ENCODE results near the gene ANKK1.

ANKK1 gene

DNA sequence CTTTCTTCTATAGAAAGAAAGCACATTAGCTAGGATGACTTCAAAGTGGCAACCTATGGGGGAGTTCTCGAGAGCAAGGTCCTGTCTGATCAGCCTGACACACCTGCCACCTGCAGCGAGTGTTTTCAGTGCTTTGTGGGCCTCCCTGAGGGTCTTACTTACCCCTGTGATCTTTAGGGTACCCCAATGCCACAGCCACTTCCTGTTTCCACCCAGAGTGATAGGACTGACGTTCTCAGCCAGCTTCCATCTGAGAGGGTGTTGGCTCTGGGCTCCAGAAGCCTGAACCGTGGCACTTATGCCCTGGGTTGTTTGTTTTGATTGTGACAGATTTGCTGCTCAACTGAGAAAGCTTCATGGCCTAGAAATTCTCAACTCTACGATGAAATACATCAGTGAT lies 21.7 kb upstream of the ANKK1 start:
- FAIRE-seq (no peak), DNase-seq (ENCODE audit: insufficient read length, low spot score) (no peak)
- no peak for TF ChIP-seq POLR2A (IDR thresholded peaks at IDR 0.05; ENCODE audit: low read depth, low read length)

DNA sequence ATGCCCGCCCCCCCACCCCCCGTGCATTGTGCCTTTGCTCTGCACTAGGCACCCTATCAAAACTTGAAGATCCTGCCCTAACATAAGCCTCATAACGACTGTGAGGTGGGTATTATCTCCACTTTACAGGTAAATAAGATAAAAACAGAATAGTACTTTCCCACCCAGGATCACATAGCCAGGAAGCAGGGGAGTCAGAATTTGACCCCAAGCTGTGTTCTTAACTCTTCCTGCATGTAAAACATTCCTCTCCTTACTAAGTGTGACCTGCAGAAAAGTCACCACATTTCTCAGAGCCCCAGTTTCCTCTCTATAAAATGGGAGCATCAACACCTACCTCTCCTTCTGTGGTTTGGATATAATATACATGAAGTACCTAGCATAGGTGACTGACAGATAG lies 18.2 kb upstream of the ANKK1 start:
- FAIRE-seq = no peak
- no peak for TF ChIP-seq POLR2A (IDR thresholded peaks at IDR 0.05; ENCODE audit: low read depth, low read length)
- no peak for DNase-seq (ENCODE audit: insufficient read length, low spot score)

DNA sequence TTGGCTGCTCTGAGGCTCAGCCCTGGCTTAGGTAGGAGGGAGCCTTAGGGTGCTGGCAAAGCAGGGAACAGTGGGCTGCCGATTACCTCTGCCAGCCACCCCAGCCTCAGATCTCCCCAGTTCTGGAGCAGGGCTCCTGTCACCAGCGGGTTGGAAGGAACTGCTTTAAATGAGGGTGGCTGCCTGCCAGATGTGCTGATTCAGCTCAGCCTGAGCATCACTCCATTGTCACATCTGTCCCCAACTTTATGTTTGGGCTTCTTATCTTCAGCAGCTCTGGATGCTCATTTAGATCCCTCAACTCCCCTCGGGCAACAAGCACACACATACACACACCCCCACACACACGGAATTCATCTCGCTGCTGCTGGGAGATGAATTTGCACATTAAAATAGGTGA lies 16.9 kb upstream of the ANKK1 start:
- no peak for DNase-seq (ENCODE audit: insufficient read length, low spot score)
- no peak for TF ChIP-seq POLR2A (IDR thresholded peaks at IDR 0.05; ENCODE audit: low read depth, low read length)
- FAIRE-seq = no peak

DNA sequence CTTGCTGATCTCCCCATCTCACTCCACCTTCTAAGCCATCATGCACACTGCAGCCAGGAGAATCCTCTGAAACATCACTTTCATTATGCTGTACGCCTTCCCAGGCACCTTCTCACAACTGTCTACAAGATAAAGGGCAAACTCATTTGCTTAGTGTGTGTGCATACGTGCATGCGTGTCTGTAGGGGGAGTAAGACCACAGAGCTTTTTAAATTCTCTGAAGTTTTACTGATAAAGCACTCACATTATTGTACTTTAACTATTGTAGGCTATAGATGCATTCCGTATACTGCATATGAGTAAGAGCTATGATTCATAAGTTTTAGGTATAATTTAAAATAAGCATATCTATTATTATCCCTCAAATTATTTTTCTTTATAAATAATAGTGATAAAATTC lies 15.3 kb upstream of the ANKK1 start:
- TF ChIP-seq POLR2A (IDR thresholded peaks at IDR 0.05; ENCODE audit: low read depth, low read length) = no peak
- FAIRE-seq (no peak), DNase-seq (ENCODE audit: insufficient read length, low spot score) (no peak)

DNA sequence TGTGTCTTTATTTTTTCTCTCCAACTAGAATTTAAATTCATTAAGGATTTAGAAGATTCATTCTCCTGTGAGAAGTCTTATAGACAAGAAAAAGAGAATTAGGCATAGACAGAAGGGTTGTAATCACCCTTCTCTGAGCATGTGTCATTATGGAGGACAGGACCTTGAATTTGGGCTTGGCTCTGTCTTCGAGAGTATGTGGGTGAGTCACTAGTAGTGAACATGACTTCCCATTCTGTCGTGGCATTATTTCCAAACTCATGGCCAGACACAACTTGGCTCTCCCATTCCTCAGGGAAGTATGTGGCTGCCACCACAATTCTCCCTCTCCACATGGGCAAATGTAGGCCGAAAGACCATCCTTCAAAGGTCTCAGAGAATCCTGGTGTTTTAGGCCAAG lies 14.3 kb upstream of the ANKK1 start:
- FAIRE-seq = peak; percentile 82
- DNase-seq (ENCODE audit: insufficient read length, low spot score) = peak; percentile 21
- TF ChIP-seq POLR2A (IDR thresholded peaks at IDR 0.05; ENCODE audit: low read depth, low read length) = no peak

DNA sequence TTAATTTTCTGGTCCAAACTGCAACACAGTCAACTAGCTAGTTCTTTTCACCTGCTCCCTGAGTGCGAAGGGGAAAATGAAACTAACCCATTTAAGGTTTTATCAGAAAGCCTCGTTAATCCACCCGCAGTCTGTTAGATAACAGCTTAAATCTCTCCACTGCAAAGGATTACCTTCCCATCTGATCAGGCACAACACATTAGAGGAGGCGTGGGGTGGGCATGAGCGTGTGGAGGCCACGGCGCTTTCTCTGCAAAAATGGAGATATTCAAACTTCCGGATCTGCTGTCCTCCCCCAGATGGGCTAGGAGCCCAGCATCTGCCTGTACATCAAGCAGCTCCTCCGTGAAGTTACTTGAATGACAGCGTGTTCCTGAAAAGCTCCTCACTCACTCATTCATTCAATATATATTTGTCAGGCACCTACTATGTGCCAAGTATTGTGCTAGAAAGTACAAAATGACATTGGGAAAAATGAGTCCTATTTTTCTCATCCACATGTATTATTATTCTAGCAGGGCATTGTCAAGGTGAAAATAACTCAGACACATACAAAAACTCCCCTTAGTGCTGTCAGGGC lies 13.5 kb upstream of the ANKK1 start:
- FAIRE-seq = no peak
- no peak for DNase-seq (ENCODE audit: insufficient read length, low spot score)
- TF ChIP-seq POLR2A (IDR thresholded peaks at IDR 0.05; ENCODE audit: low read depth, low read length) = no peak

DNA sequence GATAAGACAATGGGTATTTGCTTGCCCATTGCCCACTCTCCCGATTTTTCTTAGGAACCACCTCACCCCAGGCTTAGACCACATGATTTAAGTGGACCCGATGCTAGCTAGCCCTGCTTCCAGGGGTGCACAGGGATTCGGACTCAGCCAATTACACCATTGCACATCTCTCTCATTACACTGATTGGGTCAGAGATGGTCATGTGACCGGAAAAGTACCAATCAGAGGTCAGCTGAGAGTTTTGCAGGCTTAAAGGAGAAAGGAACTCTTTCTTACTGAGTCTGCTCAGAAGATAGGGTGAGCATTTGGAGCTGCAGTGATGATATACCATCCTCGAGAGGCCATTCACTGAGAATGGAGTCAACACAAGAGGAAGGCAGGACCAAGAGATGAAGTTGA lies 12.2 kb upstream of the ANKK1 start:
- FAIRE-seq (no peak), DNase-seq (ENCODE audit: insufficient read length, low spot score) (no peak)
- TF ChIP-seq POLR2A (IDR thresholded peaks at IDR 0.05; ENCODE audit: low read depth, low read length) = no peak

DNA sequence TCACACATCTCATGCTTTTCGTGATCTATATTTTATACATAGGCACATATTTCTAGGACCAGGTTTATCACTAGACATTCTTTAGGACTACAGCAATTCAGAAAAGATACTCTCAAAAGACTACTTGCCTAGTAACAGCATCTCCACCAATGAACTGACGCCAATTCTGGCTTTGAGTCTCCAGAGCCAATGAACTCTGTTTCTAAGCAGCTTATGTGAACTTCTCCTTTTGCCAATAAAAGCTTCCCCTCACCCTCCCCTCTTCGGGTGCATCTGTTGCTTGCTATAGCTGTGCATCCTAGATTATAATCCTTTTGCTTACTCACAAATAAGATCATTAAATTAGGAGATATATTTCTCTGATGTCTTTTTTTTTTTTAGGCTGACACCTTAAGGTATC lies 11.4 kb upstream of the ANKK1 start:
- TF ChIP-seq POLR2A (IDR thresholded peaks at IDR 0.05; ENCODE audit: low read depth, low read length) = no peak
- FAIRE-seq = no peak
- DNase-seq (ENCODE audit: insufficient read length, low spot score) = no peak

DNA sequence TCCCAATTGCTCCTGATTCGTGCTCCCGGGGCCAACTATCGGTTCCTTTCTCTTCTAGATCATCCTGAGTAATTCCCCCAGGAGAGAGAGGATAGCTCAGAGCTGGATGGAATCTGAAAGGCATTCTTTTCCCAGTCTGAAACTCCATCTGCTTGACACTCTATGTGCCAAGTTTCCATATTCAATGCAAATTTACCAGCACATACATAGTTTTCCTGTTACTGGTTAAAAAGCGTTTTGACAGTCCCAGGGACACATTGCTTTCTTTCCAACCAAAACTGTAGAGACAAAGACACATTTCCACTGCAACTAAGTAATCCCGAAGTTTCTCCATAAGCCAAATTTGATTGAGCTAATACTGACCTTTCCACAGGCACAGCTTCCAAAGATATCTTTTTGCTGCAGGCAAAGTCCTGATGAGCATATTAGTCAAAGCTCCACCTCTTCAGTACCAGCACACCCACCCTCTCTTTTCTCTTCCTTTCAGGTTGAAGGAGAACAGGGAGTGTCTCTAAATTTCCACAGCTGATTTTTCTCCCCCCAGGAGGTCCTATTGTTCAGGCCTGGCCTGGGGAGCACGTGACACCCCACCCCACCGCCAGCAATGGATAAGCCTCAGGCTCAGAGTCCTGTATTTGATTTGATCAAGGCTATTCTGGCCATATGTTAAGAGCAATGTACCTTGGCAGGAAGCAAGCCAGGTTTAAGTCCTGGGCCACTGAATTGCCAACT lies 9.7 kb upstream of the ANKK1 start:
- no peak for FAIRE-seq
- TF ChIP-seq POLR2A (IDR thresholded peaks at IDR 0.05; ENCODE audit: low read depth, low read length) = no peak
- DNase-seq (ENCODE audit: insufficient read length, low spot score) = no peak

DNA sequence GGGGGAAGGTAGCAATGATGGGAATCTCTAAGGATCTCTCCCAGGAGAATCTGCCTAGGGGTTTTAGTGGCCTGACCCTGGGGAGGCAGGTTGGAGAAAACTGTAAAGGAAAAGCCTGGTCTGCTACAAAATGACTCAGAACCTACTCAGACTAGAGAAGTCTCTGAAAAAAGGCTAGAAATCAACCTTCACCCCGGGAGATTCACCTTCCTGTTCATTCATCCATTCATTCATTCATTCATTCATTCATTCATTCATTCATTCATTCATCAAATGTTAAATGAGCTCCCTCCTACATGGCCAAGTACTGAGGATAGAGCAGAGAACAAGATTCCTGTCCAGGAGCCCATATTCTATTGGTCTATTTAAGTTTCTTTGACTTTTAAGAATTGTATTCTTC lies 8.9 kb upstream of the ANKK1 start:
- no peak for TF ChIP-seq POLR2A (IDR thresholded peaks at IDR 0.05; ENCODE audit: low read depth, low read length)
- DNase-seq (ENCODE audit: insufficient read length, low spot score) = no peak
- FAIRE-seq = no peak

DNA sequence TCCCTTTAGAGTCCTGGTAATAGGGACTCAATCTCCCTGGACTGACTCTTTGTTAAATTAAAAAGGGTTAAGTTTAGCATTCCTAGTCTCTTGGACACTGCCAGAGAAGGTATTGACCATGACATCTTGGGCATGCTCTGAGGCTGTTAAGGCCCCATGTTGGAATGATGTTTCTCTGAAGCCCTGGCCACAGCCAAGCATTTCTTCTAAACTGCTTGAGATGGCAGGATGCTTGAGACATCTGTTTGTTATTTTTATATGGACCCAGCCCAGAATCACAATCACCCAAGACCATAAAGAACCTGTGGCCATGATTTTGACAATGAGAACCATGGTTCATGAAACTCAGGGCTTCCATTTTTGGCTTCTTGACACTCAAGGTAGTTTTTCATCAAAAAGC lies 5.5 kb upstream of the ANKK1 start:
- DNase-seq (ENCODE audit: insufficient read length, low spot score) (no peak), FAIRE-seq (no peak)
- no peak for TF ChIP-seq POLR2A (IDR thresholded peaks at IDR 0.05; ENCODE audit: low read depth, low read length)

DNA sequence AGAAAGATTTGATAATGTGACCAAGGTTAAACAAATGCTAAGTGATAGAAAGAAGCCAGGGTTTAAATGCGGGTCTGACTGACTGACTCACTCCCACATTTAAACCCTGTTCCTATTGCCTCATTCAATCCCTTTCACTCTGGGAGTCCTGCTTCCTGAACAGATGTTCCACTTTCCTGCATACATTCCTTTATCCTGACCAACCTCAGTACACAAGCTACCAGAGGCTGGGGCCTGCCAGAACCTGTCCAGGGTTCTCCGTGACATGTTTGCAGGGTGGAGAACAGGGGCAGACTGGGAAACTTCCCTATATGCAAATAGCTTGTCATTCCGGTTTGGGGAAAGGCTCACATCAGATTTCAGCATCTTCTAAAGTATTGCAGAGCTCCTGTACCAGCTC lies 3.0 kb upstream of the ANKK1 start:
- DNase-seq (ENCODE audit: insufficient read length, low spot score) = peak; percentile 66

DNA sequence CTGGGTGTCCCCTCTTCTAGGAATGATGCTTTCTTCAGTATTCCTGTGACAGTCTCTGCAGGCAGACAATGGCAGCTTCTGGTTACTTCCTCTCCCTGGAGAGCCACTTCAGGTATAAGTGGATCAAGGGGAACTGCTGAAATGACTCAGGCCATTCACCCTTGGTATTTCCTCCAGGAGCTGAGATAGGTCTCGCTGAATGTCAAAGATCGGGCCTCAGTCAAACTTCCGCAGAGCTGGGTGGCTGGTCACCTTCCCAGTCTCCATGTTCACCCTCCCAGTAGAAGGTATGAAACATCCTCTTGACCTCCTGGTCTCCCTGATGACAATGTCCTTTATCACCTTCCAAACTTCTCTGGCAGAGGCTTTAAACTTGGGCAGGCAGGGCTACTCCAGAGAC lies 1.8 kb upstream of the ANKK1 start:
- TF ChIP-seq POLR2A (IDR thresholded peaks at IDR 0.05; ENCODE audit: low read depth, low read length) = no peak
- FAIRE-seq = no peak
- no peak for DNase-seq (ENCODE audit: insufficient read length, low spot score)

More for the DNA sequence above, 3.0 kb upstream of the ANKK1 start:
- FAIRE-seq = peak; percentile 95
- TF ChIP-seq POLR2A (IDR thresholded peaks at IDR 0.05; ENCODE audit: low read depth, low read length) = no peak

DNA sequence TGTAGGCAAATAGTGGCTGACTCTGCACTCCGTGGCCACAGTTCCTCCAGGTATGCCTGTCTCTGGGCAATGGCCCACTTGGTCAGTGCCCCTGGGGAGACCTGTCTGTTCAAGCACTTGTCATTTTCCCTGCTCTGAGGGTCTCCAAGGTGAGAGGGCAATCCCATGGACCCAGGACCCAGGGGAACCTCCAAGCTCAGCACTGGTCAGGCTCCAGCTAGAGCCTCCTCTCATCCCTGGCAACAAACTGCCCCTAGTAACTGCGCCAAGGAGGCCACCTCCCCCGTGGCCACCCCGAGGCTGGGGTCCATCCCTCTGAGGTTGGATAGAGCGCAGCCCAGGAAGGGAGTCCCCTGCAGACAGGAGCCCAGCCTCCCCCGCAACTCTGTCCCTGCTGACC lies 713 bp upstream of the ANKK1 start:
- no peak for DNase-seq (ENCODE audit: insufficient read length, low spot score)
- no peak for TF ChIP-seq POLR2A (IDR thresholded peaks at IDR 0.05; ENCODE audit: low read depth, low read length)
- FAIRE-seq = no peak

DNA sequence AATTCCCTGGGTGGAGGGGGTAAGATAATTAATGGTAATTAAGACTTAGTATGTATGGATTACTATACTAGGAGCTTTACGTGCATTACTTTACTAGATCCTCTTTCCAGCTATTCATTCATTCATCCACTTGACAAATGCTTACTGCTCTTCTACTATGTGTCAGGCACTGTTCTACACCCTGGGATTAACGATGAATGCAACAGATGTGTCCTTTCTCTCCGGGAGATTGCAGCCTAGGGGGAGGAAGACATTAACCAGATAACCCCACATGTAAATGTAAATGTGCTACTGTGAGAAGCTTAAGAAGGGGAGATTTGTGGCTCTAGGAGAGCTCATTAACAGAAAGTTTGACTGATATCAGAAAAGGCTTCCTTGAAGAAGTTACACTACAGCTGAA lies 1.7 kb downstream of the ANKK1 start:
- FAIRE-seq (no peak), DNase-seq (ENCODE audit: insufficient read length, low spot score) (no peak)
- no peak for TF ChIP-seq POLR2A (IDR thresholded peaks at IDR 0.05; ENCODE audit: low read depth, low read length)
